ENCODE results near the gene C1GALT1. TPM values are rescaled to one million over a fixed set of nuclear protein-coding genes. Genes with fewer than 3 reads are reported as not detected.
"Not testable (repeated sequence)": the region's sequence is repeated elsewhere in the genome, so short reads cannot be mapped to it uniquely, and the experiment has no call there.

Gene C1GALT1
- polyA plus RNA-seq, 3 donors, result 12.5 to 47.7 (median 45.1) TPM

DNA sequence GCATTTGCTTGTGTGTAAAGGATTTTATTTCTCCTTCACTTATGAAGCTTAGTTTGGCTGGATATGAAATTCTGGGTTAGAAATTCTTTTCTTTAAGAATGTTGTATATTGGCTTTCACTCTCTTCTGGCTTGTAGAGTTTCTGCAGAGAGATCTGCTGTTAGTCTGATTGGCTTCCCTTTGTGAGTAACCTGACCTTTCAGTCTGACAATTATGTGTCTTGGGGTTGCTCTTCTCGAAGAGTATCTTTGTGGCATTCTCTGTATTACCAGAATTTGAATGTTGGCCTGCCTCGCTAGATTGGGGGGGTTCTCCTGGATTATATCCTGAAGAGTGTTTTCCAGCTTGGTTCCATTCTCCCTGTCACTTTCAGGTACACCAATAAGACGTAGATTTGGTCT, 17.9 kb downstream of the C1GALT1 start:
- Histone ChIP-seq H3K4me1 (ENCODE audit: control insufficient read depth in 1 of 2, insufficient read depth in 2 of 2, low read length in 2 of 2) (peaks cover 0 to 13% of the 10 kb centered on the region in 2 donors), H4K20me1 (ENCODE audit: insufficient read depth, low read length) (peaks cover 51% of the 10 kb centered on the region), H3K79me2 (ENCODE audit: insufficient read depth, low read length) (peaks cover 72% of the 10 kb centered on the region)
- intact Hi-C loops (cut with micrococcal nuclease); H3K27me3 Mint-ChIP-seq (ENCODE audit: low read depth in 3 of 3); H3K27me3 ChIP-seq (ENCODE audit: control insufficient read depth in 2 of 2, insufficient read depth in 2 of 2, low read length in 2 of 2); H3K36me3 ChIP-seq (replicated peaks in 1 of 2; ENCODE audit: control insufficient read depth in 1 of 2, insufficient read depth in 2 of 2, low read length in 2 of 2); H3K27ac ChIP-seq (ENCODE audit: low read depth in 1 of 2, low read length in 2 of 2); H3K27ac Mint-ChIP-seq; H3K9me3 ChIP-seq (replicated peaks in 1 of 2; ENCODE audit: control insufficient read depth in 1 of 2, insufficient read depth in 1 of 2, low read length in 2 of 2); DNase-seq; H3K4me3 Mint-ChIP-seq; H3K4me3 ChIP-seq (replicated peaks in 1 of 3; ENCODE audit: low read depth in 2 of 3, low read length in 3 of 3); H2AFZ ChIP-seq (ENCODE audit: insufficient read depth, low read depth, low read length, poor library complexity, severe bottlenecking); H3K9ac ChIP-seq (ENCODE audit: insufficient read depth, low read length, poor library complexity, severe bottlenecking); H3K4me2 ChIP-seq (replicated peaks; ENCODE audit: extremely low read depth, low read length, poor library complexity, severe bottlenecking): not testable (repeated sequence)
- 100% methylated on average over 2 of the region's 3 CpGs for WGBS (ENCODE audit: insufficient coverage)
- H3K9me3 Mint-ChIP-seq, result peaks cover 7 to 33% (median 19%) of the 10 kb centered on the region in 7 donors
- H3K36me3 Mint-ChIP-seq, result peaks cover 12 to 15% of the 10 kb centered on the region in 2 donors
- peaks cover 35% of the 10 kb centered on the region for H3K4me1 Mint-ChIP-seq

DNA sequence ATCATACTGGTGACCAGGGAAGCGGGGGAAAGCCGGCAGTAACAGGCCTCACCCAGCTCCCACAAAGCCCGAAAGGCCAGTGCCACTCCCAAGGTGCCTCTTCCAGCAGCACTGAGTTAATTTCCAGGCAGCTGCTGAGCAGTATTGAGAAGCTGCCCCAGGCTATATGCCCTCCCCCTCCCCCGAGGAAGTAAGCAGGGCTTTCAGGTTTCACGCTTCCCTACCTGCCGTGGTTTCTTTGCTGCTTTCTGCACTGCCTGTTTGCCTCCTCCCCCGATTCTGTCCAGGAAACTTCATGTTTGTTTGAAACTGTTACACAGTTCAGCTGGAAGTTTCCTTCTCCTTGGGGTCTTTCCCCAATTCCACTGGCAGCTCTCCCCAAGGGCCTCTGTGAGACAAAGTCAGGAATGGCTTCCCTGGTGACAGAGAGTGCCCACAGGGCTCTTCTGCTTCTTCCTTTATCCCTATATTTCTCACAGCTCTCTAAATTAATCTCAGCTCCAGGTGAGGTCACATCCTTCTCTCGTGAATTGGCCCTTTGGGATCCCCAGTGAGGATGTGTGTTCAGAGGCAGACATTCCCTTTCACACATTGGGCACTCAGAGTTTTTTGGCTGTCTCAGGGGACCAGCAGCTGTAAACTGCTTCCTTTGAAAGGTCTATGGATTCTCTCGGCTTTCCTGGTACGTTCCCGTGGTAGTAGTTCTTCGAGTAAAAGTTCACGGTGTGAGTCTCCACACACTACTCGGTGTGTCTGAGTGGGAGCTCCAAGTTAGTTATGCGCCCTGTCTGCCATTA, 19.4 kb downstream of the C1GALT1 start:
- Histone ChIP-seq H3K4me1 (ENCODE audit: control insufficient read depth in 1 of 2, insufficient read depth in 2 of 2, low read length in 2 of 2) (peaks cover 0 to 13% of the 10 kb centered on the region in 2 donors), H3K4me2 (replicated peaks; ENCODE audit: extremely low read depth, low read length, poor library complexity, severe bottlenecking) (no peak overlapping the region), H3K79me2 (ENCODE audit: insufficient read depth, low read length) (peaks cover 74% of the 10 kb centered on the region), H4K20me1 (ENCODE audit: insufficient read depth, low read length) (peaks cover 61% of the 10 kb centered on the region), H3K36me3 (replicated peaks in 1 of 2; ENCODE audit: control insufficient read depth in 1 of 2, insufficient read depth in 2 of 2, low read length in 2 of 2) (no peaks in the 10 kb centered on the region), H2AFZ (ENCODE audit: insufficient read depth, low read depth, low read length, poor library complexity, severe bottlenecking) (no peak overlapping the region), H3K4me3 (replicated peaks in 1 of 3; ENCODE audit: low read depth in 2 of 3, low read length in 3 of 3) (no peak overlapping the region), H3K27me3 (ENCODE audit: control insufficient read depth in 2 of 2, insufficient read depth in 2 of 2, low read length in 2 of 2) (no peaks in the 10 kb centered on the region), H3K9ac (ENCODE audit: insufficient read depth, low read length, poor library complexity, severe bottlenecking) (no peak overlapping the region), H3K27ac (ENCODE audit: low read depth in 1 of 2, low read length in 2 of 2) (no peak overlapping the region), H3K9me3 (replicated peaks in 1 of 2; ENCODE audit: control insufficient read depth in 1 of 2, insufficient read depth in 1 of 2, low read length in 2 of 2) (peaks cover 0 to 7% of the 10 kb centered on the region in 2 donors)
- TF ChIP-seq, protein P1, sequence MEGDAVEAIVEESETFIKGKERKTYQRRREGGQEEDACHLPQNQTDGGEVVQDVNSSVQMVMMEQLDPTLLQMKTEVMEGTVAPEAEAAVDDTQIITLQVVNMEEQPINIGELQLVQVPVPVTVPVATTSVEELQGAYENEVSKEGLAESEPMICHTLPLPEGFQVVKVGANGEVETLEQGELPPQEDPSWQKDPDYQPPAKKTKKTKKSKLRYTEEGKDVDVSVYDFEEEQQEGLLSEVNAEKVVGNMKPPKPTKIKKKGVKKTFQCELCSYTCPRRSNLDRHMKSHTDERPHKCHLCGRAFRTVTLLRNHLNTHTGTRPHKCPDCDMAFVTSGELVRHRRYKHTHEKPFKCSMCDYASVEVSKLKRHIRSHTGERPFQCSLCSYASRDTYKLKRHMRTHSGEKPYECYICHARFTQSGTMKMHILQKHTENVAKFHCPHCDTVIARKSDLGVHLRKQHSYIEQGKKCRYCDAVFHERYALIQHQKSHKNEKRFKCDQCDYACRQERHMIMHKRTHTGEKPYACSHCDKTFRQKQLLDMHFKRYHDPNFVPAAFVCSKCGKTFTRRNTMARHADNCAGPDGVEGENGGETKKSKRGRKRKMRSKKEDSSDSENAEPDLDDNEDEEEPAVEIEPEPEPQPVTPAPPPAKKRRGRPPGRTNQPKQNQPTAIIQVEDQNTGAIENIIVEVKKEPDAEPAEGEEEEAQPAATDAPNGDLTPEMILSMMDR (IDR thresholded peaks at IDR 0.05), result no peak
- no peak for DNase-seq
- intact Hi-C loops (cut with micrococcal nuclease), result no loop called here
- Mint-ChIP-seq H3K27me3 (ENCODE audit: low read depth in 3 of 3) (no peaks in the 10 kb centered on the region), H3K9me3 (peaks cover 7 to 27% (median 14%) of the 10 kb centered on the region in 7 donors), H3K27ac (peak overlapping the region in 5 of 7 donors; percentile 7 to 82 (median 41)), H3K4me1 (peaks cover 35% of the 10 kb centered on the region), H3K4me3 (no peak overlapping the region), H3K36me3 (peaks cover 13 to 15% of the 10 kb centered on the region in 2 donors)
- WGBS (ENCODE audit: insufficient coverage), result 79% methylated on average over 10 of the region's 15 CpGs
